HCT116 (cell line): ENCODE measurements around the gene UBAP1L. TPM values are rescaled to one million over a fixed set of nuclear protein-coding genes. Genes with fewer than 3 reads are reported as not detected.

Source experiments
- ATAC-seq: fragments of 200-7000 bp; cut with Tn5 transposase; 2 replicates; pipeline ENCODE4 v1.9.1; 2020; ENCODE audit warnings: mild to moderate bottlenecking, moderate library complexity
- BruUV-seq: library from RNA; stranded (reverse); fragments of 400-500 nt; replicated peaks from 2 replicates; lab custom pipeline; 2021; lab: Mats Ljungman, UMichigan
- CTCF ChIA-PET: fragments of 300-600 bp; sonication (Branson Sonifier 250); formaldehyde crosslinking; loops from one replicate; lab custom pipeline; 2021; ENCODE audit warnings: antibody characterized with exemption; lab: Charles Lee
- POLR2A ChIA-PET: fragments of 300-600, 350-600 bp; sonication (Branson Sonifier 250); formaldehyde crosslinking; loops from one replicate; lab custom pipeline; 2021; ENCODE audit warnings: antibody characterized with exemption; lab: Charles Lee
- RAD21 ChIA-PET, 2 experiments: fragments of 300-600 bp; sonication (Branson Sonifier 250); formaldehyde crosslinking; loops; one replicate each; lab custom pipeline; 2023; ENCODE audit warnings: low total read pairs in 2 of 2; ENCODE audit not compliant: uncharacterized antibody in 2 of 2, unreplicated experiment in 2 of 2, low non-redundant PET in 1 of 2; lab: Charles Lee
- DNase-seq: peaks from one replicate; pipeline ENCODE4 v3.0.0-alpha.2; 2010; ENCODE audit warnings: low read depth, low spot score
- H2AFZ ChIP-seq: fragments of 200-600 bp; shearing (Covaris generic), sonication (generic); 2 replicates; pipeline ENCODE4 v1.6.1; 2017; ENCODE audit warnings: low read depth, mixed run types, mixed read lengths, antibody characterized with exemption, low read length; ENCODE audit not compliant: poor library complexity, severe bottlenecking
- H3K27ac ChIP-seq: 2 replicates; pipeline ENCODE4 v1.5.1; 2012; ENCODE audit warnings: low read depth, low read length
- H3K27me3 ChIP-seq: fragments of 200-600 bp; sonication (generic); 2 replicates; pipeline ENCODE4 v1.6.1; 2016; ENCODE audit warnings: mixed run types, low read length, mixed read lengths; ENCODE audit not compliant: insufficient read depth
- H3K36me3 ChIP-seq, 2 experiments: fragments of 200-500 bp in 1 of 2; fragments of 200-600 bp in 1 of 2; sonication (Bioruptor generic) in 1 of 2; sonication (generic) in 1 of 2; 2 replicates each; pipeline versions ENCODE4 v1.5.1 to v1.6.1; 2014 to 2016; ENCODE audit warnings: low read length in 2 of 2, inconsistent platforms in 1 of 2, mixed read lengths in 1 of 2, mixed run types in 1 of 2; ENCODE audit not compliant: insufficient read depth in 2 of 2, control insufficient read depth in 1 of 2
- H3K4me1 ChIP-seq, 2 experiments: fragments of 200-600 bp in 1 of 2; sonication (generic) in 1 of 2; 2 replicates each; pipeline versions ENCODE4 v1.5.1 to v1.6.1; 2012 to 2017; ENCODE audit warnings: low read length in 2 of 2, inconsistent platforms in 1 of 2, mild to moderate bottlenecking in 1 of 2, mixed read lengths in 1 of 2, mixed run types in 1 of 2, moderate library complexity in 1 of 2; ENCODE audit not compliant: insufficient read depth in 2 of 2, control insufficient read depth in 1 of 2
- H3K4me2 ChIP-seq: fragments of 200-600 bp; sonication (generic); 2 replicates; pipeline ENCODE4 v1.6.1; 2017; ENCODE audit warnings: mixed run types, low read length, mixed read lengths
- H3K4me3 ChIP-seq, 2 experiments: fragments of 200-600 bp in 1 of 2; sonication (generic) in 1 of 2; replicated peaks in 1 of 2; 2 replicates each; pipeline ENCODE4 v1.5.1; 2011 to 2016; ENCODE audit warnings: low read length in 2 of 2, control low read depth in 1 of 2, low read depth in 1 of 2, mild to moderate bottlenecking in 1 of 2, mixed read lengths in 1 of 2, mixed run types in 1 of 2
- H3K79me2 ChIP-seq: fragments of 200-600 bp; sonication (generic); 2 replicates; pipeline ENCODE4 v1.6.1; 2017; ENCODE audit warnings: mild to moderate bottlenecking, mixed run types, low read length, moderate library complexity, mixed read lengths; ENCODE audit not compliant: insufficient read depth
- H3K9ac ChIP-seq: fragments of 200-600 bp; sonication (generic); 2 replicates; pipeline ENCODE4 v1.6.1; 2016; ENCODE audit warnings: low read length, mixed read lengths
- H3K9me2 ChIP-seq: fragments of 200-600 bp; sonication (generic), shearing (Covaris generic); 2 replicates; pipeline ENCODE4 v1.6.1; 2017; ENCODE audit warnings: mixed run types, mild to moderate bottlenecking, moderate library complexity; ENCODE audit not compliant: insufficient read depth
- H3K9me3 ChIP-seq, 2 experiments: fragments of 200-500 bp in 1 of 2; fragments of 200-600 bp in 1 of 2; sonication (Bioruptor generic) in 1 of 2; sonication (generic) in 1 of 2; 2 replicates each; pipeline ENCODE4 v1.6.1; 2014 to 2017; ENCODE audit warnings: low read length in 2 of 2, mixed read lengths in 2 of 2, inconsistent platforms in 1 of 2, low read depth in 1 of 2, mild to moderate bottlenecking in 1 of 2, mixed run types in 1 of 2, moderate library complexity in 1 of 2; ENCODE audit not compliant: control insufficient read depth in 1 of 2, insufficient read depth in 1 of 2
- H4K20me1 ChIP-seq: fragments of 200-600 bp; sonication (generic), shearing (Covaris generic); 2 replicates; pipeline ENCODE4 v1.6.1; 2017; ENCODE audit warnings: mixed run types, mild to moderate bottlenecking, moderate library complexity; ENCODE audit not compliant: insufficient read depth
- ATF3 ChIP-seq: IDR thresholded peaks from 2 replicates; pipeline ENCODE4 v1.6.1; 2012
- CBX3 ChIP-seq: IDR thresholded peaks from 2 replicates; pipeline ENCODE4 v1.6.1; 2012; ENCODE audit warnings: low read depth
- CEBPB ChIP-seq: IDR thresholded peaks from 2 replicates; pipeline ENCODE4 v1.6.1; 2012; ENCODE audit warnings: low read depth
- CTCF ChIP-seq, 3 experiments: fragments of 200-600 bp in 1 of 3; sonication (generic) in 1 of 3; IDR thresholded peaks in 2 of 3; conservative IDR thresholded peaks in 1 of 3; 2 replicates each; pipeline ENCODE4 v1.5.1; 2012 to 2017; ENCODE audit warnings: low read depth in 2 of 3, low read length in 2 of 3, antibody characterized with exemption in 1 of 3, borderline replicate concordance in 1 of 3, control low read depth in 1 of 3, mild to moderate bottlenecking in 1 of 3, mixed read lengths in 1 of 3, mixed run types in 1 of 3, moderate library complexity in 1 of 3; ENCODE audit not compliant: insufficient read depth in 1 of 3
- EGR1 ChIP-seq: IDR thresholded peaks from 2 replicates; pipeline ENCODE4 v1.6.1; 2012; ENCODE audit warnings: low read depth
- EZH2 ChIP-seq: fragments of 200-600 bp; sonication (generic); IDR thresholded peaks from 2 replicates; pipeline ENCODE4 v1.6.1; 2017; ENCODE audit warnings: antibody characterized with exemption, mixed run types
- EZH2phosphoT487 ChIP-seq: fragments of 200-600 bp; IDR thresholded peaks from 2 replicates; pipeline ENCODE4 v1.6.1; 2018; ENCODE audit warnings: antibody characterized with exemption, borderline replicate concordance
- JUND ChIP-seq: IDR thresholded peaks from 2 replicates; pipeline ENCODE4 v1.6.1; 2012
- MAX ChIP-seq: IDR thresholded peaks from 2 replicates; pipeline ENCODE4 v1.6.1; 2012
- POLR2A ChIP-seq: IDR thresholded peaks from 2 replicates; pipeline ENCODE4 v1.7.0; 2011; ENCODE audit warnings: borderline replicate concordance; ENCODE audit not compliant: insufficient read depth, insufficient read length; ENCODE audit errors: extremely low read depth
- RAD21 ChIP-seq: IDR thresholded peaks from 2 replicates; pipeline ENCODE4 v1.6.1; 2012; ENCODE audit warnings: low read depth, mild to moderate bottlenecking
- SIN3A ChIP-seq: IDR thresholded peaks from 2 replicates; pipeline ENCODE4 v1.6.1; 2012; ENCODE audit warnings: low read depth
- SP1 ChIP-seq: IDR thresholded peaks from 2 replicates; pipeline ENCODE4 v1.6.1; 2012; ENCODE audit warnings: low read depth
- SRF ChIP-seq: IDR thresholded peaks from 2 replicates; pipeline ENCODE4 v1.6.1; 2012; ENCODE audit warnings: low read depth
- TCF7L2 ChIP-seq: IDR thresholded peaks from 2 replicates; pipeline ENCODE4 v1.7.0; 2011; ENCODE audit warnings: borderline replicate concordance, inconsistent platforms; ENCODE audit not compliant: insufficient read depth, insufficient read length; ENCODE audit errors: extremely low read depth
- YY1 ChIP-seq: IDR thresholded peaks from 2 replicates; pipeline ENCODE4 v1.6.1; 2011; ENCODE audit warnings: low read length, low read depth, moderate library complexity, mild to moderate bottlenecking; ENCODE audit not compliant: insufficient replicate concordance; ENCODE audit errors: extremely low read depth
- ZFX ChIP-seq: fragments of 450-650 bp; IDR thresholded peaks from 2 replicates; pipeline ENCODE4 v1.6.1; 2017
- ZNF274 ChIP-seq: fragments of 200-500 bp; sonication (Bioruptor generic); IDR thresholded peaks from 2 replicates; pipeline ENCODE4 v1.6.1; 2014; ENCODE audit warnings: mild to moderate bottlenecking, low read depth, low read length, inconsistent platforms
- intact Hi-C: fragments of 100-400 bp; cut with micrococcal nuclease; formaldehyde crosslinking; loops from 2 replicates; pipeline ENCODE4 v1.10.0; 2022
- total RNA-seq: library from RNA; stranded (reverse); gene quantifications from one replicate; pipeline ENCODE4 v1.2.1, GENCODE V29; 2021; ENCODE audit not compliant: unreplicated experiment
- TF ChIP-seq, protein P1 (sequence below): IDR thresholded peaks from 2 replicates; pipeline ENCODE4 v1.6.1; 2012; ENCODE audit warnings: low read depth
- TF ChIP-seq, protein P2 (sequence below): IDR thresholded peaks from 2 replicates; pipeline ENCODE4 v1.6.1; 2011; ENCODE audit warnings: mild to moderate bottlenecking, low read length, moderate library complexity; ENCODE audit not compliant: insufficient replicate concordance; ENCODE audit errors: extremely low read depth

Gene UBAP1L
- total RNA-seq, 1 experiment from 2014 or later = 4.0 TPM

GRCh38 chr15:65082303-65082953 lies 32.6 kb downstream of the UBAP1L start:
- no peak overlapping the region for H3K4me3 ChIP-seq
- H3K4me2 ChIP-seq = no peak overlapping the region

More at GRCh38 chr15:65082303-65082953, 32.6 kb downstream of the UBAP1L start:
- Histone ChIP-seq H3K9ac (no peak overlapping the region), H3K4me1 (peaks cover 3 to 13% of the 10 kb centered on the region in 2 experiments; a peak in 2 of 4 replicates)
- RAD21 ChIA-PET = no interaction called here
- no peak for TF ChIP-seq EZH2
- no peak for TF ChIP-seq CTCF (IDR thresholded peaks at IDR 0.05 in 2 of 3, conservative IDR thresholded peaks at IDR 0.05 in 1 of 3; ENCODE audit: borderline replicate concordance in 1 of 3, insufficient read depth in 1 of 3, low read depth in 2 of 3, low read length in 2 of 3)
- TF ChIP-seq CEBPB = no peak
- TF ChIP-seq, protein P1, sequence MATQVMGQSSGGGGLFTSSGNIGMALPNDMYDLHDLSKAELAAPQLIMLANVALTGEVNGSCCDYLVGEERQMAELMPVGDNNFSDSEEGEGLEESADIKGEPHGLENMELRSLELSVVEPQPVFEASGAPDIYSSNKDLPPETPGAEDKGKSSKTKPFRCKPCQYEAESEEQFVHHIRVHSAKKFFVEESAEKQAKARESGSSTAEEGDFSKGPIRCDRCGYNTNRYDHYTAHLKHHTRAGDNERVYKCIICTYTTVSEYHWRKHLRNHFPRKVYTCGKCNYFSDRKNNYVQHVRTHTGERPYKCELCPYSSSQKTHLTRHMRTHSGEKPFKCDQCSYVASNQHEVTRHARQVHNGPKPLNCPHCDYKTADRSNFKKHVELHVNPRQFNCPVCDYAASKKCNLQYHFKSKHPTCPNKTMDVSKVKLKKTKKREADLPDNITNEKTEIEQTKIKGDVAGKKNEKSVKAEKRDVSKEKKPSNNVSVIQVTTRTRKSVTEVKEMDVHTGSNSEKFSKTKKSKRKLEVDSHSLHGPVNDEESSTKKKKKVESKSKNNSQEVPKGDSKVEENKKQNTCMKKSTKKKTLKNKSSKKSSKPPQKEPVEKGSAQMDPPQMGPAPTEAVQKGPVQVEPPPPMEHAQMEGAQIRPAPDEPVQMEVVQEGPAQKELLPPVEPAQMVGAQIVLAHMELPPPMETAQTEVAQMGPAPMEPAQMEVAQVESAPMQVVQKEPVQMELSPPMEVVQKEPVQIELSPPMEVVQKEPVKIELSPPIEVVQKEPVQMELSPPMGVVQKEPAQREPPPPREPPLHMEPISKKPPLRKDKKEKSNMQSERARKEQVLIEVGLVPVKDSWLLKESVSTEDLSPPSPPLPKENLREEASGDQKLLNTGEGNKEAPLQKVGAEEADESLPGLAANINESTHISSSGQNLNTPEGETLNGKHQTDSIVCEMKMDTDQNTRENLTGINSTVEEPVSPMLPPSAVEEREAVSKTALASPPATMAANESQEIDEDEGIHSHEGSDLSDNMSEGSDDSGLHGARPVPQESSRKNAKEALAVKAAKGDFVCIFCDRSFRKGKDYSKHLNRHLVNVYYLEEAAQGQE = no peak
- no peak for TF ChIP-seq CBX3
- no peak for TF ChIP-seq YY1
- TF ChIP-seq RAD21 = no peak
- no peak for TF ChIP-seq SRF
- TF ChIP-seq EGR1 = no peak
- TF ChIP-seq SIN3A = no peak
- no peak for TF ChIP-seq EZH2phosphoT487
- TF ChIP-seq SP1 = no peak
- TF ChIP-seq ATF3 = no peak
- no peak for TF ChIP-seq ZNF274
- TF ChIP-seq MAX = no peak
- TF ChIP-seq POLR2A = no peak
- no peak for TF ChIP-seq JUND
- no peak for TF ChIP-seq TCF7L2
- TF ChIP-seq, protein P2, sequence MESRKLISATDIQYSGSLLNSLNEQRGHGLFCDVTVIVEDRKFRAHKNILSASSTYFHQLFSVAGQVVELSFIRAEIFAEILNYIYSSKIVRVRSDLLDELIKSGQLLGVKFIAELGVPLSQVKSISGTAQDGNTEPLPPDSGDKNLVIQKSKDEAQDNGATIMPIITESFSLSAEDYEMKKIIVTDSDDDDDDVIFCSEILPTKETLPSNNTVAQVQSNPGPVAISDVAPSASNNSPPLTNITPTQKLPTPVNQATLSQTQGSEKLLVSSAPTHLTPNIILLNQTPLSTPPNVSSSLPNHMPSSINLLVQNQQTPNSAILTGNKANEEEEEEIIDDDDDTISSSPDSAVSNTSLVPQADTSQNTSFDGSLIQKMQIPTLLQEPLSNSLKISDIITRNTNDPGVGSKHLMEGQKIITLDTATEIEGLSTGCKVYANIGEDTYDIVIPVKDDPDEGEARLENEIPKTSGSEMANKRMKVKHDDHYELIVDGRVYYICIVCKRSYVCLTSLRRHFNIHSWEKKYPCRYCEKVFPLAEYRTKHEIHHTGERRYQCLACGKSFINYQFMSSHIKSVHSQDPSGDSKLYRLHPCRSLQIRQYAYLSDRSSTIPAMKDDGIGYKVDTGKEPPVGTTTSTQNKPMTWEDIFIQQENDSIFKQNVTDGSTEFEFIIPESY = no peak
- TF ChIP-seq ZFX = no peak
- TF ChIP-seq, all 23 proteins: peak for 0
- Histone ChIP-seq H3K36me3 (no peaks in the 10 kb centered on the region), H3K9me2 (no peaks in the 10 kb centered on the region), H3K79me2 (no peaks in the 10 kb centered on the region), H4K20me1 (no peaks in the 10 kb centered on the region), H3K27me3 (peaks cover 7% of the 10 kb centered on the region; the same call in 1 of the 2 replicates), H3K27ac (no peak overlapping the region), H2AFZ (no peak overlapping the region), H3K9me3 (no peaks in the 10 kb centered on the region)
- POLR2A ChIA-PET = no interaction called here
- BruUV-seq = no TSS peak
- ATAC-seq = no peak
- intact Hi-C loops = no loop called here
- no peak for DNase-seq
- CTCF ChIA-PET = interaction anchor here (1.4 to 2.5 kb wide), 3 partner anchors 19 to 49 kb away, joined by 4 to 7 read pairs (median 6); no protein-coding TSS in a partner anchor
